Vagina (tissue), 2 donors: ENCODE results near the gene ETV3.

Experiments
- CTCF ChIP-seq, 3 experiments: fragments of 450-650 bp in 2 of 3; fragments of 200-600 bp in 1 of 3; sonication (generic) in 1 of 3; IDR thresholded peaks; one replicate each; pipeline ENCODE4 v1.5.1; 2017 to 2019; ENCODE audit warnings: antibody characterized with exemption in 3 of 3, mild to moderate bottlenecking in 2 of 3, moderate library complexity in 2 of 3
- POLR2A ChIP-seq, 2 donors: fragments of 450-650 bp; IDR thresholded peaks; one replicate each; pipeline ENCODE4 v1.6.1; 2017; ENCODE audit warnings: antibody characterized with exemption in 2 of 2, mild to moderate bottlenecking in 2 of 2, moderate library complexity in 2 of 2

- TF ChIP-seq CTCF (IDR thresholded peaks at IDR 0.05) (no peak), POLR2A (IDR thresholded peaks at IDR 0.05) (no peak)
Observed at GRCh38 chr1:157135070-157135469, 3.1 kb downstream of the ETV3 start.
